Adrenal gland (tissue), 5 donors: ENCODE results near the gene MEIOB.

Source experiments
- POLR2A ChIP-seq, 2 donors: fragments of 450-650 bp; IDR thresholded peaks; one replicate each; pipeline ENCODE4 v1.6.1; 2017; ENCODE audit warnings: antibody characterized with exemption in 2 of 2, mild to moderate bottlenecking in 2 of 2, moderate library complexity in 1 of 2
- TF ChIP-seq, protein P1 (sequence below), 6 experiments: fragments of 450-650 bp in 4 of 6; fragments of 200-600 bp in 2 of 6; sonication (generic) in 1 of 6; IDR thresholded peaks; 1 replicate in 5 of 6; 2 replicates in 1 of 6; pipeline versions ENCODE4 v1.5.1 to v1.8.0; 2016 to 2021; ENCODE audit warnings: antibody characterized with exemption in 6 of 6, mild to moderate bottlenecking in 2 of 6, moderate library complexity in 1 of 6
- donor health status: DM: no; HTN: no; CAD: no.

DNA sequence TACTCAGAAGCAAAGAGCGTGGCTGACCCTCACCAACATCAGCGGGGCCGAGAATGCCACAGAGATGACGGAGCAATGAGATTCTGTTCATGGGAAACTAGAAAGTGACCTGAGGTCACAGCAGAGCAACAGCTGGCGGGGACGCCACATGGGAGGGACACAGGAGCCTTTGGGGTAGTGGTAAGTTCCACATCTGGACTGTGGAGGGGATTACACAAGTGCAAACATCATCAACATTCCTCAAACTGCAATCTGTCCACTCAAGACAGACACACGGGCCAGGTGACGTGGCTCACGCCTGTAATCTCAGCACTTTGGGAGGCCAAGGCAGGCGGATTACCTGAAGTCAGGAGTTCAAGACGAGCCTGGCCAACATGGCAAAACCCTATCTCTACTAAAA is 56.5 kb downstream of the MEIOB start:
- TF ChIP-seq, protein P1, sequence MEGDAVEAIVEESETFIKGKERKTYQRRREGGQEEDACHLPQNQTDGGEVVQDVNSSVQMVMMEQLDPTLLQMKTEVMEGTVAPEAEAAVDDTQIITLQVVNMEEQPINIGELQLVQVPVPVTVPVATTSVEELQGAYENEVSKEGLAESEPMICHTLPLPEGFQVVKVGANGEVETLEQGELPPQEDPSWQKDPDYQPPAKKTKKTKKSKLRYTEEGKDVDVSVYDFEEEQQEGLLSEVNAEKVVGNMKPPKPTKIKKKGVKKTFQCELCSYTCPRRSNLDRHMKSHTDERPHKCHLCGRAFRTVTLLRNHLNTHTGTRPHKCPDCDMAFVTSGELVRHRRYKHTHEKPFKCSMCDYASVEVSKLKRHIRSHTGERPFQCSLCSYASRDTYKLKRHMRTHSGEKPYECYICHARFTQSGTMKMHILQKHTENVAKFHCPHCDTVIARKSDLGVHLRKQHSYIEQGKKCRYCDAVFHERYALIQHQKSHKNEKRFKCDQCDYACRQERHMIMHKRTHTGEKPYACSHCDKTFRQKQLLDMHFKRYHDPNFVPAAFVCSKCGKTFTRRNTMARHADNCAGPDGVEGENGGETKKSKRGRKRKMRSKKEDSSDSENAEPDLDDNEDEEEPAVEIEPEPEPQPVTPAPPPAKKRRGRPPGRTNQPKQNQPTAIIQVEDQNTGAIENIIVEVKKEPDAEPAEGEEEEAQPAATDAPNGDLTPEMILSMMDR (IDR thresholded peaks at IDR 0.05), result no peak
- no peak for TF ChIP-seq POLR2A (IDR thresholded peaks at IDR 0.05)
